ENCODE results near the gene CYB5R4. TPM values are rescaled to one million over a fixed set of nuclear protein-coding genes. Genes with fewer than 3 reads are reported as not detected.

Gene CYB5R4
- total and polyA plus RNA-seq, 2 of the 8 experiments (the other 6 are each of a cell fraction or from before 2014, with no cell fraction given), result 2.8 to 14.6 TPM

- Histone ChIP-seq H4K8ac (ENCODE audit: extremely low read depth, insufficient read depth, low read length) (no peak overlapping the region), H3K9me3 (ENCODE audit: insufficient read depth in 2 of 2, low read depth in 1 of 2, low read length in 1 of 2) (no peaks in the 10 kb centered on the region), H3K27me3 (replicated peaks in 1 of 4; ENCODE audit: control insufficient read depth in 3 of 4, extremely low read depth in 1 of 4, insufficient read depth in 3 of 4, low read length in 3 of 4) (no peaks in the 10 kb centered on the region), H2BK12ac (ENCODE audit: low read depth, low read length) (no peak overlapping the region), H2BK15ac (ENCODE audit: low read length) (no peak overlapping the region), H3K27ac (ENCODE audit: low read depth, low read length) (no peak overlapping the region), H2AK5ac (ENCODE audit: low read depth, low read length) (no peak overlapping the region), H3K23me2 (ENCODE audit: low read depth, low read length) (no peaks in the 10 kb centered on the region), H3K36me3 (ENCODE audit: control insufficient read depth in 2 of 4, insufficient read depth in 4 of 4, low read length in 3 of 4) (no peaks in the 10 kb centered on the region), H3K56ac (replicated peaks; ENCODE audit: insufficient read length, low read depth, low read length) (no peak overlapping the region), H3K4me3 (ENCODE audit: extremely low read depth in 1 of 4, insufficient read depth in 2 of 4, low read depth in 3 of 4, low read length in 4 of 4) (no peak overlapping the region), H2AFZ (ENCODE audit: low read length) (no peak overlapping the region), H4K91ac (replicated peaks; ENCODE audit: insufficient read length, low read length) (no peak overlapping the region), H3K79me2 (ENCODE audit: control insufficient read depth in 1 of 2, insufficient read depth in 2 of 2, low read length in 2 of 2) (no peaks in the 10 kb centered on the region), H2BK120ac (replicated peaks; ENCODE audit: low read depth, low read length) (no peak overlapping the region), H3K18ac (ENCODE audit: extremely low read depth, low read length) (no peak overlapping the region), H2BK20ac (ENCODE audit: low read length) (no peak overlapping the region), H3K14ac (ENCODE audit: insufficient read length) (no peak overlapping the region), H4K20me1 (replicated peaks in 1 of 2; ENCODE audit: control insufficient read depth in 1 of 2, insufficient read depth in 2 of 2, low read length in 2 of 2) (no peaks in the 10 kb centered on the region), H3K79me1 (ENCODE audit: low read depth, low read length) (no peaks in the 10 kb centered on the region), H3K4me2 (ENCODE audit: insufficient read depth in 1 of 2, low read depth in 2 of 2, low read length in 2 of 2) (no peak overlapping the region), H3K23ac (ENCODE audit: insufficient read length) (no peak overlapping the region), H3K9ac (replicated peaks in 1 of 4; ENCODE audit: extremely low read depth in 1 of 4, low read depth in 3 of 4, low read length in 3 of 4) (no peak overlapping the region), H3K4me1 (replicated peaks in 1 of 4; ENCODE audit: control insufficient read depth in 3 of 4, insufficient read depth in 4 of 4, low read length in 3 of 4) (no peaks in the 10 kb centered on the region), H2BK5ac (ENCODE audit: low read depth, low read length) (no peak overlapping the region), H3K4ac (replicated peaks; ENCODE audit: insufficient read length, low read depth, low read length) (no peak overlapping the region), H4K5ac (ENCODE audit: insufficient read length, low read depth, low read length) (no peak overlapping the region)
- 90% methylated on average over 1 of the region's 1 CpG; no CpG with 5 or more reads in 1 of the 2 experiments for WGBS, 2 experiments (ENCODE audit: extremely low coverage in 1 of 2, insufficient coverage in 1 of 2, insufficient read length in 1 of 2, insufficient replicate concordance in 2 of 2, low coverage in 1 of 2, low lambda C conversion rate in 2 of 2, missing lambda C conversion rate in 1 of 2)
- FAIRE-seq, result no peak
- ChIA-PET CTCF (ENCODE audit: partially characterized antibody) (interaction anchor here (1.0 kb wide), 1 partner anchor 20 kb away, joined by 3 read pairs; no protein-coding TSS in a partner anchor), POLR2A (ENCODE audit: partially characterized antibody) (no interaction called here)
- no peak for DNase-seq (ENCODE audit: low read depth in 1 of 2, low spot score in 2 of 2)
- TF ChIP-seq EGR1 (IDR thresholded peaks at IDR 0.05; ENCODE audit: borderline replicate concordance, low read depth, low read length), result no peak
- TF ChIP-seq PHF8 (conservative IDR thresholded peaks at IDR 0.05; ENCODE audit: low read depth, low read length), result no peak
- TF ChIP-seq RFX5 (IDR thresholded peaks at IDR 0.05; ENCODE audit: borderline replicate concordance, low read depth, low read length), result no peak
- no peak for TF ChIP-seq JUN (IDR thresholded peaks at IDR 0.05; ENCODE audit: low read depth, low read length)
- no peak for TF ChIP-seq POLR2AphosphoS5 (IDR thresholded peaks at IDR 0.05; ENCODE audit: low read depth, low read length)
- no peak for TF ChIP-seq CTBP2 (IDR thresholded peaks at IDR 0.05; ENCODE audit: borderline replicate concordance, insufficient read depth, insufficient read length, low read length)
- TF ChIP-seq FOSL1 (IDR thresholded peaks at IDR 0.05; ENCODE audit: insufficient read depth, low read depth, low read length), result no peak
- no peak for TF ChIP-seq SIX5 (IDR thresholded peaks at IDR 0.05; ENCODE audit: low read depth, low read length)
- TF ChIP-seq NANOG (IDR thresholded peaks at IDR 0.05; ENCODE audit: insufficient read depth, low read depth, low read length, poor library complexity, severe bottlenecking), result no peak
- TF ChIP-seq MAFK (IDR thresholded peaks at IDR 0.05; ENCODE audit: low read depth, low read length), result no peak
- TF ChIP-seq SIN3A (conservative IDR thresholded peaks at IDR 0.05 in 1 of 2, IDR thresholded peaks at IDR 0.05 in 1 of 2; ENCODE audit: low read depth in 1 of 2, low read length in 2 of 2), result no peak
- no peak for TF ChIP-seq POU5F1 (IDR thresholded peaks at IDR 0.05; ENCODE audit: low read depth, low read length)
- TF ChIP-seq TCF12 (IDR thresholded peaks at IDR 0.05; ENCODE audit: low read depth, low read length), result no peak
- TF ChIP-seq TAF7 (optimal IDR thresholded peaks at IDR 0.05; ENCODE audit: borderline replicate concordance, low read depth, low read length), result no peak
- TF ChIP-seq TBP (IDR thresholded peaks at IDR 0.05; ENCODE audit: low read depth, low read length), result no peak
Measured at GRCh38 chr6:83920017-83920416, 60.5 kb downstream of the CYB5R4 start.
